ENCODE data around the gene GNL3. TPM values are rescaled to one million over a fixed set of nuclear protein-coding genes. Genes with fewer than 3 reads are reported as not detected.

Gene GNL3
- total and polyA plus RNA-seq, 7 donors, result 47.3 to 145 (median 80.6) TPM

GRCh38 chr3:52649461-52650210 lies 36.2 kb upstream of the GNL3 start:
- WGBS, 3 donors, result 66 to 92% (median 82%) methylated on average over 4 to 5 of the region's 5 CpGs
- Histone ChIP-seq H3K36me3 (ENCODE audit: insufficient read depth in 1 of 2, low read depth in 1 of 2) (peaks cover 9 to 99% of the 10 kb centered on the region in 2 donors), H3K27ac (no peak overlapping the region), H3K9me3 (no peaks in the 10 kb centered on the region), H3K4me1 (no peaks in the 10 kb centered on the region), H3K27me3 (ENCODE audit: insufficient read depth in 3 of 3, low read length in 2 of 3) (no peaks in the 10 kb centered on the region), H3K4me3 (no peak overlapping the region)
- ATAC-seq (no peak), DNase-seq (no peak)
- intact Hi-C loops (cut with DNase I), result loop anchor here in 1 of 2 donors (2.0 kb wide), 1 partner anchor 17 kb away; no protein-coding TSS in a partner anchor
- TF ChIP-seq CTCF (IDR thresholded peaks at IDR 0.05), result no peak

GRCh38 chr3:52650439-52650838 lies 35.4 kb upstream of the GNL3 start:
- Histone ChIP-seq H3K27me3 (ENCODE audit: insufficient read depth in 3 of 3, low read length in 2 of 3) (no peaks in the 10 kb centered on the region), H3K27ac (no peak overlapping the region), H3K36me3 (ENCODE audit: insufficient read depth in 1 of 2, low read depth in 1 of 2) (peaks cover 8 to 99% of the 10 kb centered on the region in 2 donors), H3K4me1 (no peaks in the 10 kb centered on the region), H3K4me3 (no peak overlapping the region), H3K9me3 (no peaks in the 10 kb centered on the region)
- intact Hi-C loops (cut with DNase I), result no loop called here
- no peak for DNase-seq
- TF ChIP-seq CTCF (IDR thresholded peaks at IDR 0.05), result no peak
- WGBS, 3 donors, result 96 to 97% (median 97%) methylated on average over 1 of the region's 1 CpG
- ATAC-seq, result no peak

GRCh38 chr3:52651592-52651991 lies 34.2 kb upstream of the GNL3 start:
- intact Hi-C loops (cut with DNase I), result no loop called here
- ATAC-seq, result no peak
- Histone ChIP-seq H3K9me3 (no peaks in the 10 kb centered on the region), H3K27ac (no peak overlapping the region), H3K27me3 (ENCODE audit: insufficient read depth in 3 of 3, low read length in 2 of 3) (no peaks in the 10 kb centered on the region), H3K36me3 (ENCODE audit: insufficient read depth in 1 of 2, low read depth in 1 of 2) (peaks cover 7 to 99% of the 10 kb centered on the region in 2 donors), H3K4me1 (no peaks in the 10 kb centered on the region), H3K4me3 (no peak overlapping the region)
- no peak for DNase-seq
- TF ChIP-seq CTCF (IDR thresholded peaks at IDR 0.05), result no peak

- no peaks in the 10 kb centered on the region for H3K4me1 ChIP-seq
- DNase-seq (no peak), ATAC-seq (no peak)
- H3K27me3 ChIP-seq (ENCODE audit: insufficient read depth in 3 of 3, low read length in 2 of 3), result no peaks in the 10 kb centered on the region
- no peak overlapping the region for H3K27ac ChIP-seq
- intact Hi-C loops (cut with DNase I), result no loop called here
- TF ChIP-seq CTCF (IDR thresholded peaks at IDR 0.05), result no peak
- H3K4me3 ChIP-seq, result no peak overlapping the region
- no peaks in the 10 kb centered on the region for H3K9me3 ChIP-seq
- H3K36me3 ChIP-seq (ENCODE audit: insufficient read depth in 1 of 2, low read depth in 1 of 2), result peaks cover 0 to 99% of the 10 kb centered on the region in 2 donors
- 92 to 97% (median 93%) methylated on average over 3 of the region's 3 CpGs for WGBS, 3 donors
Measured at GRCh38 chr3:52655895-52656294, 29.9 kb upstream of the GNL3 start.

GRCh38 chr3:52660046-52660445 lies 25.8 kb upstream of the GNL3 start:
- WGBS, 3 donors, result 54 to 92% (median 60%) methylated on average over 3 of the region's 3 CpGs
- intact Hi-C loops (cut with DNase I), result loop anchor here in 1 of 2 donors (5.0 kb wide), 1 partner anchor 33 kb away; no protein-coding TSS in a partner anchor

More at GRCh38 chr3:52660046-52660445, 25.8 kb upstream of the GNL3 start:
- no peak for ATAC-seq
- Histone ChIP-seq H3K27ac (no peak overlapping the region), H3K4me1 (no peaks in the 10 kb centered on the region), H3K9me3 (no peaks in the 10 kb centered on the region), H3K36me3 (ENCODE audit: insufficient read depth in 1 of 2, low read depth in 1 of 2) (peaks cover 3 to 97% of the 10 kb centered on the region in 2 donors), H3K4me3 (no peak overlapping the region), H3K27me3 (ENCODE audit: insufficient read depth in 3 of 3, low read length in 2 of 3) (no peaks in the 10 kb centered on the region)
- no peak for DNase-seq
- TF ChIP-seq CTCF (IDR thresholded peaks at IDR 0.05), result no peak
